Left renal cortex interstitium (tissue), 4 donors: Measurements from ENCODE around the gene SHB. TPM values are rescaled to one million over a fixed set of nuclear protein-coding genes. Genes with fewer than 3 reads are reported as not detected.

ENCODE experiments used
- DNase-seq, 4 donors: peaks; one replicate each; pipeline ENCODE4 v3.0.0-alpha.2; 2013; ENCODE audit warnings: low read depth in 4 of 4, low spot score in 2 of 4, missing footprints in 1 of 4
- polyA plus RNA-seq, 4 donors: library from polyadenylated mRNA; unstranded; fragments of 120-200 nt; gene quantifications; one replicate each; pipeline ENCODE4 v1.2.1, GENCODE V29; 2013; ENCODE audit not compliant: insufficient read length in 4 of 4

Gene SHB
- polyA plus RNA-seq, 4 donors: 15.8 to 19.1 (median 18.5) TPM

GRCh38 chr9:37960631-37961030, 108.4 kb downstream of the SHB start:
- DNase-seq: no peak

- no peak for DNase-seq
Observed at GRCh38 chr9:37959976-37960375, 109.1 kb downstream of the SHB start.

DNA sequence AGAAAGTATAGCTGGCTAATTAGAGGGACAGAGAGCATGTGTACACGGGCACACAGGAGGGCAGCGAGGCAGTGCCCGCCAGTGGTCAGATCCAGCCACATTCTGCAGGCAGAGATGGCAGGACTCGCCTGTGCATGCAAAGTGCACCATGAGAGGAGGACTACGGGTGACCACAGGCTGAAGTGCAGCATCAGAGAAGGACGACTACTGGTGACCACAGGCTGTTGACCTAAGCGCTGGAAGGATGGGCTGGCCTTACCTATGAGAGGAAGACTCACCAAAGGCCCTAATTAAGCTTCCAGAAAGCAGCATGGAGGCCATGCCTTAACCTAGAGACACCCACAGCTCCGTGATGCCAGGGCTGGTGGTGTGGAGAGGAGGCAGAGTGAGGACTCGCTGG, 110.9 kb downstream of the SHB start:
- DNase-seq: no peak

DNA sequence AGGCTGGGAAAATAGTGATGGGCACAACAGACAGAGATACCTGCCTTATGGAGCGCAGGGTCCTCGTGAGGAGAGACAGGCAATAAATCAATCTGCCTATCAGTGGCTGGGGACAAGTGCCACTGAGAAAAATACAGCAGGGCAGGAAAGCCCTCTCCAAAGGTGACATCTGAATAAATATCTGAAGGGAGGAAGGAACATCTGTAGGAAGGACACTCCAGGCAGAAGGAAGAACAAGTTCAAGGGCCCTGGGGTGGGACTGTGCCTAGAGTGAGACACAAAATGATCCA, 111.4 kb downstream of the SHB start:
- no peak for DNase-seq

- no peak for DNase-seq
Observed at GRCh38 chr9:37956904-37957663, 111.9 kb downstream of the SHB start.

- DNase-seq: no peak
Observed at GRCh38 chr9:37956423-37956820, 112.6 kb downstream of the SHB start.

DNA sequence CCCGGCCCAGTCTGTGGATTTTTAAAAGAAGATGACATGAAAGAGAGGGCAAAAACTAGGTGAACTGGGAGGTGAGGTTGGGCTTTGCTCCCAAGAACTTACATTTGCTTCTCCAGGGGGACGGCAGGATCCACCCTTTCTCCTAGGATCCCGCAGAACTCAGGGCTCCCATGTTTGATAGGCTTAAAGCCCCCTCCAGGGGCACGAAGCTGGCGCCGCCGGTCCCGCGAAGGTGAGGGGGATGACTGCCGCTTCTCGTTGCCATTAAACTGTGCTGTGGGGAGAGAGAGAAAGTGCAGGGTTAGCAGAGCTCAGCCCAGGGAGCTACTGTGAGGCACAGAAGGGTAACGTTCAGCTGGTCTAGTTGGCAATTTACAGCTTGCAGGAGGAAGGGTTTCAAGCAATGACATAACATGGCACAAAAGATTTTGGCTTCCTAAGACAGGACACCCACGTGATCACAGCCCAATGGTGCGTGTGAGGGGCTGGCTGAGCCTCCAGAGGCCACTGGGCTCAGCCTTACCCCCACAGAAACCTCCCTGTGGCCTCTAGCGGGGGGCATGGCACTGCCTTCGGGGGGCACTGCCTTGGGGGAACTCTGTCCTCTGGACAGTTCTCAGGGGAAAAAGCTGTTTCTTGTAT, 113.1 kb downstream of the SHB start:
- no peak for DNase-seq

GRCh38 chr9:37954581-37954981, 114.4 kb downstream of the SHB start:
- no peak for DNase-seq

DNA sequence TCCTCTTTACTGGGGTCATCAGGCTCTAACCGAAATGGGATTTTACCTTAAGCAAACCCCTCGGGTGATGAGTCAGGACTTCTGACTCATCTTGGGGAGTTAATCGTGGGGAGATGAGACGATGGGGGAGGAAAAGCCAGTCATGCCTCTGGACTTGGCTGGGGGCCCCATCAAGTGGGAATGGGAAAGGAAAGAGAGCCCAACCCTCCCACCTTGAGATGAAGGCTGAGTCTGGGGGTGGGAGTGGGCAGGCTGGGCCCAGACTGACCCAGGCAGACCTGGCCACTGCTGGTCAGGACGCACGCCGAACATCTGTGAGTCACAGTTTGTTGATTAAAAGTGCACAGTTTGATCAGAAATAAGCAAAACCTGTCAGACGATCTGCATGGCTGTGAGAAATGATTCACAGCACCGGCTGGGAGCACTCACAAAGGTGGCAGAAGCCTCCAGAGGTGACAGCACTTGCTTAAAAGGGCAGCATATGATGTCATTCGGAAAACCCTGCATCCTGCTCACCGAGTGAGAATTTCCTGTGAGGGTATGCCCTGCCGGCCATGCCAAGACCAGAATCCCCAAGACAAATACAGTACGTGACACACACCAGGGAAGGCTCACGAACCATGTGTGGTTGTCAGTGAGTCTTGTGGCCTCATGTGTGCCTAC, 115.1 kb downstream of the SHB start:
- no peak for DNase-seq

DNA sequence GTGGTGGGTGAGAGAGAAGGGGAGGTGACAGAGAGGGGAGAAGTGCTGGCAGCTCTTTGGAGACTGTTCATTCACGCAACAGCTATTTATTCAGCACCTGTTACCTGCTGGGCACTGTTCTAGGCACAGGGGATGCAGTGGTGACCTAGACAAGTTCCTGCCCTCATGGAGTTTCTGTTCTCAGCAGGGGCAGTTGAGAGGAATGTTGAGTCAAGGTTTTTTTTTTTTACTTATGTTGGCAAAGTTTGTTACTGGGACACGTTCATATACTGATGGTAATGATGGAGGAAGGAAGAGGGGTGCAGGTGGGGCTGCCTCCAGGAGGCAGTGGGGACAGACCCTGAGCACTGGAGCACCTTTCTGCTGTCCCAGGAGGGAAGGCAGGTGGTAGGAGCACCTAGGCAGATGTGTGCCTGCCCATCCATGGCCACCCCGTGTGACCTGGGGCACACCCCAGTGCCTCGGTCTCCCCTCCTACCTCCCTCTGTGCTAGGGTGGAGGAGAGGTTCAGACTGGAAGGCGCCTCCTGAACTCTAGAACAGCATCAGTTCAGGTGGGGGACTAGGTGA, 115.7 kb downstream of the SHB start:
- no peak for DNase-seq

DNA sequence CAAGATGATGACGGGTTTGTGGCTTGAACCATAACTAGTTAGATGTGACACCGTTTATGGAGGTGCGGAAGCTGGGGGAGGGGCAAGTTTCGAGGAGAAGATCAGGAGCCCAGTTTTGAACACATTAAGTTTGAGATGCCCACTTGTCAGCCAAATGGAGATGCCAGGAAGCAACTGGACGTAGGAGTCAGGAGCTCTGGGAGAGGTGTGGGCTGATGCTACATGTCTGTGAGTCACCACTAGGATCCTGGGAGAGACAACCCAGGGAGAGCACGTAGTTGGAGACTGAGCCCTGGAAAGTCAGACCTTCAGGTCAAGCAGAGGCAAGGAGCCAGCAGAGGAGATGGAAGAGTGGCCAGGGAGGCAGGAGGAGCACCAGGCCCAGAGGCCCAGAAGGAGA, 116.3 kb downstream of the SHB start:
- no peak for DNase-seq

DNA sequence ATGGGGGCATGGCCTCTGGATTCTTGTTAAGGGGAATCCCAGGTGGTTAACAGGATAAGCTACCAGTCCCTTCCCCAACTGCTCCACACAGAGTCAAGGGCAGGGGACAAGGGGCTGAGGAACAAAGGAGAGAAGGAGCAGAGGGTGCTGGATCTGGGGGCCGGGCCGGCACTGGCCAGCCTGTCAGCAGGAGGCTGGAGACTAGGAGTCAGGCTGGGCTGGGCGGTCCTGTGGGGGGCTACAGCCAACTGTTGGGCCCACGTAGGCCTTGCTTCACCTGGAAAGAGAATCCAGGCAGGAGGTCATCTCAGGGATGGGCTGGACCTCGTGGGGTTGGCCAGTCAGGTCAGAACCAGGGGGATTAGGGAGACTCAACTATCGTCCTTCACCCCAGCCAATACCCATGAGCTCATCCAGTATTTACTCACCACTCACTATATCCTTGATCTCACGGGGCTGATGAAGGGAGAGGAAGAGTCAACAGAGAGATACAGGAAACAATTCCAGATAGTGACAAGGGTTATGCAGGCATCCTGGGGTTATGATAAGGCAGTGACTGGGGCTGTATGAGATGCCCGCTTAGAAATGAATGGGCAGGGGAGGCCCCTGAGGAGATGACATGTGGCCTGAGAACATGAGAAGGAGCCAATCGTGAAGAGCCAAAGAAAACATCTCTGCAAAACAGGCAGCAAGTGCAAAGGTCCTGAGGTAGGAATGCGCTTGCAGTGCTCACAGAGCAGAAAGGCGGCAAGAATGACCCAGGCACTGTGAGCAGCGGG, 117.2 kb downstream of the SHB start:
- no peak for DNase-seq

- no peak for DNase-seq
Observed at GRCh38 chr9:37950561-37950960, 118.5 kb downstream of the SHB start.

GRCh38 chr9:37949576-37949975, 119.5 kb downstream of the SHB start:
- no peak for DNase-seq

DNA sequence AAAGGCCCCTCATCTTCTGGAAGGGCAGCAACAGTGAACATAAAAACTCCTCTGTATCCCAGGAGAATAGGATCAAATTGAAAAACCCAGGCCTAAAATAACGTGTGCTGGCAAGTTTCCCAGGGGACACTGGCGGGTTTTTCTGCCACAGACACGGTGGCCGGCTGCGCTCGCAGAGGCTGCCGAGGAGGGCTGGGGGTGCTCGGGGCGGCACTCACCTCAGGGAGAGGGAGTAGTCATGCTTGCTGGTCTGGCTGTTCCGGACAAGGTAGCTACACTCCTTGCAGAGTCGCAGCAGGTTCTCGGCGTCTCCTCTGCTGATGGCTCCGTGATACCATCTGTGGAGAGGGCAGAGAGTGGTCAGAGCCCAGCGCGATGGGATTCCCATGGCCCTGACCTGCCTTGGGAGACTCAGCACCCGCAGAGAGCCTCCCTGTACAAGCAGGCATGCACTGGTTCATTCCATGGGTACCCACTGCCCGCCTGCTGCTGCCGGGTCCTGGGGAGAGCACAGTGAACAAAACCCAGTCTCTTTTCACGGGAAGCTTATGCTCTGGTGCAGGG, 120.5 kb downstream of the SHB start:
- no peak for DNase-seq

GRCh38 chr9:37947977-37948376, 121.0 kb downstream of the SHB start:
- no peak for DNase-seq

DNA sequence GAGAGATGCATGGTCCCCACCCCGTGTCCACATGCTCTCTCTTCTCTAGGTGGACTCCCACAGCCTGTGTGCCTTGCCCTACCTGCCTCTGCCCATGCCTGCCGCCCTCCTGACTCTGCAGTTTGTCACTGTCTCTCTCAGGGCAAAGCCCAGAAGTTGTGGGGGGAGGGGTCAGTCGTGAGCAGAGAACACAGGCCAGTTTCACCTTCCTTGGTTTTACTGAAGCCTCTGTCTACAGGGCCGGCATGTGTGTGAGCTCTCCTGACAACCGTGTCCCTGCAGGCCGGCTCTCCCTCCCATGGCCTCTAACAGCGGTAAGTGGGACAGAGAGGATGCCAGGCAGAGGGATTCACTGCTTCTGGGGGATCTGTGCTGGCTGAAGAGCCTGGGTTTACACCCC, 121.6 kb downstream of the SHB start:
- DNase-seq: no peak

DNA sequence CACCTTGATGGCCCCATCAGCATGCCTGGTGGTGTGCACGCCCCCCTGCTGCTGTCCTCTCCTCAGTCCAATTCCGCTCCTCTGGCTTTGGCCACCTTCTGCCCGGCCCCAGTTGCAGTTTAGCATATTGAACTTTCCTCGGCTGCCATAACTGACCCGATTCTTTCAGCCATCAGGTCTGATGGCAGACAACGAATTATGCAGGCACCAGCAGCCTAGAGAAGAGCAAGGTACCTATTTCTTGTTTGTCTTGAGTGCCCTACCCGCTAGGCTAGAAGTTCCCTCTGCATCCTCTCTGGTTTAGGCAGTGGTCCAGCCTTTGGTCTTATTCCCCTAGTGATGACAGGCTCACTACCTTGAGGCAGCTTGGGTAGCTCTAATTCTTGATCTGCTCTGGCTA, 122.1 kb downstream of the SHB start:
- no peak for DNase-seq

GRCh38 chr9:37946041-37946440, 123.0 kb downstream of the SHB start:
- DNase-seq: no peak

DNA sequence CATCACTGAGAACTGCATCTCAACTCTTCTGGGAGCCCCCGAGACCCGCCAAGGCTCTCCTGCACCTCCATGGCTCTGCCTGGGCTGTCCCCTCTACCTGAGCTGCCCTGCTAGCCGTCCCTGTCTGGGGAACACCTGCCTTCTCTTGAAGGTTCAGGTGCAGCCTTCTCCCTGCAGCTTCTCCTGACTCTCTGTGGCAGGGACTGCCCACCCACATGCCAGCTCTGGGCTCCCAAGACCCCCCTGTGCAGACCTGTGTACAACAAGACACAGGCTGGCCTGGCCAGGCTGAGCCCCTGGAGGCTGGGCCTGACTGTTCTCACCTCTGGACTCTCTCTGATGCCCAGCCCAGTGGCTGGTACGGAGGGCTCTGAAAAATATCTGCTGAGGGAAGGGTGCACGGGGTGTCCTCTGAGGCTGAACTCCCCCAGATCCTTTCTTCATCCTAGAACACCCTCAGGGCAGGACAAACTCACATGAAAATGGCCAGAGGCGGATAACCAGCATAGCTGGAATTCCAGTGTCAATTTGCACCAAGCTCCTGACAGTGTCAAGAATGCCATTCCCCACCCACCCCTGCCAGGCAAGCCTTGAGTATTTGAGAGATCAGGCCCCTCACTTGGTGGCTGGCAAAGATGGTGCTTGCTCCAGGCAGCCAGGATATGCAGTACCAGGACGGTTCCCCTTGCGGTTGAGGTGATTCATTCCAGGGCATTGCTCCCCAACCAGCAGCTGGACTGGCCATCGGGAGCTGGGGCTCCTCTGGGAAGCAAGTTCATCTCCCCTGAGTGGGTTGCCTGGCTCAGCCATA, 124.2 kb downstream of the SHB start:
- DNase-seq: no peak
